ENCODE results near the gene ABHD17C.
"Not testable (repeated sequence)": the region's sequence is repeated elsewhere in the genome, so short reads cannot be mapped to it uniquely, and the experiment has no call there.

The ABHD17C gene

GRCh38 chr15:80758130-80758745, 63.1 kb downstream of the ABHD17C start:
- Histone ChIP-seq H3K27ac (no peak overlapping the region), H3K4me3 (no peak overlapping the region)
- TF ChIP-seq CTCF (IDR thresholded peaks at IDR 0.05), result no peak
- no peak for DNase-seq (ENCODE audit: low spot score)

GRCh38 chr15:80760960-80761359, 65.8 kb downstream of the ABHD17C start:
- H3K4me3 ChIP-seq, result no peak overlapping the region
- no peak for TF ChIP-seq CTCF (IDR thresholded peaks at IDR 0.05)
- DNase-seq (ENCODE audit: low spot score), result no peak

GRCh38 chr15:80761754-80762153, 66.6 kb downstream of the ABHD17C start:
- no peak overlapping the region for H3K27ac ChIP-seq
- no peak for DNase-seq (ENCODE audit: low spot score)
- no peak for TF ChIP-seq CTCF (IDR thresholded peaks at IDR 0.05)
- H3K4me3 ChIP-seq, result no peak overlapping the region

More at GRCh38 chr15:80760960-80761359, 65.8 kb downstream of the ABHD17C start:
- no peak overlapping the region for H3K27ac ChIP-seq

GRCh38 chr15:80763235-80763634, 68.1 kb downstream of the ABHD17C start:
- not testable (repeated sequence) for H3K4me3 ChIP-seq; DNase-seq (ENCODE audit: low spot score); H3K27ac ChIP-seq

GRCh38 chr15:80764535-80764934, 69.4 kb downstream of the ABHD17C start:
- DNase-seq (ENCODE audit: low spot score), result no peak
- no peak for TF ChIP-seq CTCF (IDR thresholded peaks at IDR 0.05)
- H3K27ac ChIP-seq, result no peak overlapping the region
- H3K4me3 ChIP-seq, result no peak overlapping the region

GRCh38 chr15:80766275-80766674, 71.2 kb downstream of the ABHD17C start:
- Histone ChIP-seq H3K4me3 (no peak overlapping the region), H3K27ac (no peak overlapping the region)
- no peak for DNase-seq (ENCODE audit: low spot score)
- TF ChIP-seq CTCF (IDR thresholded peaks at IDR 0.05), result no peak

- no peak overlapping the region for H3K4me3 ChIP-seq
- TF ChIP-seq CTCF (IDR thresholded peaks at IDR 0.05), result no peak
- H3K27ac ChIP-seq, result no peak overlapping the region
- DNase-seq (ENCODE audit: low spot score), result no peak
These were observed 73.0 kb downstream of the ABHD17C start for GRCh38 chr15:80768158-80768557.
